HG02943 (cell line): ENCODE data around the gene ABLIM1.
A peak's percentile ranks its signal among the peaks of the same experiment; 100 is the strongest.

Source experiments
- ATAC-seq: cut with Tn5 transposase; IDR thresholded peaks from one replicate; pipeline ENCODE4 v1.9.1; 2021; ENCODE audit warnings: mild to moderate bottlenecking, low read depth, moderate library complexity; ENCODE audit not compliant: unreplicated experiment

Gene ABLIM1

DNA sequence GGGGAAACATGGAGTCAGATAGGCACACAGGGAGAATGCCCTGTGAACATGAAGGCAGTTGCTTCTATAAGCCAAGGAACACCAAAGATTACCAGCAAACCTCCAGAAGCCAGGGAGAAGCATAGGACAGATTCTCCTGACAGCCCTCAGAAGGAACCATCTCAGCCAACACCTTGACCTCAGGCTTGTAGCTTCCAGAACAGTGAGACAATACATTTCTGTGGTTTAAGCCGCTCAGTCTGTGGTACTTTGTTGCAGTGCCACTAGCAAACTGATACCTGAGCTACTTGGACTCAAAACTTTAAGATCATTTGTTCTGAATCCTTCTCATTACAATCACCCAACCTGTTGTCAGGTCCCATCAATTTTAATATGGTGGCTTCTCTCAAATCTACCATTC, 31.2 kb downstream of the ABLIM1 start:
- no peak for ATAC-seq

DNA sequence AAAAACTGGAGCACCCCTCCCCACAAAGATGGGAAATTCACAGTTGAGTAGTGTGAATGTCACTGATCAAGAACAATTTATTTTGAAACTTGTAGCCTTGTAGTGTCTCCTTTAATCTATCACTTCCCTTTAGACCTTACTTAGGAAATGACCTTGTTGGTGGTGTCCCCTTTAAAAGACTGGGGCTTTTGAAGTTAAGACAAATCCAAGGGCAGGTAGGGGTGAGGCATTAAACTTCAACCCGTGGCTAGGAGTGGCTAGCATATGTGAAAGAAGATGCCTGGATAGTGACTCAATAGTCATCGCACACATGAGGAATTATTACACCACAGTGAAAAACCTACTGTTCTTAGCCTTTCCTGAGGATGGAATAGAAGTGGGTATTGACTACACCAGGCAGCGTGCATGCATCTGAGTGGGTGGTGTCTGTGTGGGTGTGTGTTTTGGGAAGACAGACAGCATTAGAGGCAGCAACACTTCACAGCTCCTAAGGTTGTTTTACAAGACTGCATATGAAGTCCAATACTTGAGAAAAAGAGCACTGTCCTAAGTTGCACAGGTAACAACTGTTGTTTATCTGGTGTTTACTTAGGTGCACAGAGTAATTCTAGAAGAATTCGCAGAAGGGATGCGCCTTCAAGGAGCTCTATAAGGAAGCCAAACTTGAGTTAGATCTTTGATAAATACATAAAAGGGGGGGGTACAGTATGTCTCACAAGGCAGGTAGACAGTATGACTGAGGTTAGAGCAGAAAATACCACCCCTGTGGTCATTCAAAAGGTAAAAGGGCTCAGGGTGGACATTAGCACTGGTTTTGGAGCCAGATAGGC, 32.9 kb downstream of the ABLIM1 start:
- no peak for ATAC-seq

GRCh38 chr10:114624422-114624821, 33.7 kb downstream of the ABLIM1 start:
- ATAC-seq, result no peak

- ATAC-seq, result no peak
Measured at GRCh38 chr10:114623661-114624294, 34.3 kb downstream of the ABLIM1 start.

- no peak for ATAC-seq
Measured at GRCh38 chr10:114623155-114623554, 34.9 kb downstream of the ABLIM1 start.

DNA sequence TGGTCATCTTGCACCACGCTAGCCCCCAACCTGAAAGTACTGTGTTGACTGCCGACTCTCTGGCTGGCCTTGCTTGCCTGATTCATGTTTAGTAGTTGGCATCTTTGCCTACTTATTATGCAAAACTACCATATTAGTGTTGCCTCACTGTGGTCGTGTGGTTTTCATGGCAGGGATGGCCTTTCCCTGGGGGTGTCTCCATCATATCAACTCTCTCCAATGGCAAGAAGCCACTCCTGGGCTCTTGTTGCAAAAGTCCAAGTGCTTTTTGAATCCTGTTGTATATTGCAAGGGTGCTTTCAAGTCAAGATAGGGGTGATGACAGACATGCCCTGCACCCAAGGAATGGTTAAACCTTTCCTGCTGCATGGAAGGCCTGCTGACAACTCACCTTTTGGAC, 39.4 kb downstream of the ABLIM1 start:
- no peak for ATAC-seq

- no peak for ATAC-seq
Measured at GRCh38 chr10:114616516-114616915, 41.6 kb downstream of the ABLIM1 start.

- ATAC-seq, result no peak
Measured at GRCh38 chr10:114616103-114616502, 42.0 kb downstream of the ABLIM1 start.

- peak; percentile 91 for ATAC-seq
Measured at GRCh38 chr10:114615600-114616007, 42.5 kb downstream of the ABLIM1 start.

DNA sequence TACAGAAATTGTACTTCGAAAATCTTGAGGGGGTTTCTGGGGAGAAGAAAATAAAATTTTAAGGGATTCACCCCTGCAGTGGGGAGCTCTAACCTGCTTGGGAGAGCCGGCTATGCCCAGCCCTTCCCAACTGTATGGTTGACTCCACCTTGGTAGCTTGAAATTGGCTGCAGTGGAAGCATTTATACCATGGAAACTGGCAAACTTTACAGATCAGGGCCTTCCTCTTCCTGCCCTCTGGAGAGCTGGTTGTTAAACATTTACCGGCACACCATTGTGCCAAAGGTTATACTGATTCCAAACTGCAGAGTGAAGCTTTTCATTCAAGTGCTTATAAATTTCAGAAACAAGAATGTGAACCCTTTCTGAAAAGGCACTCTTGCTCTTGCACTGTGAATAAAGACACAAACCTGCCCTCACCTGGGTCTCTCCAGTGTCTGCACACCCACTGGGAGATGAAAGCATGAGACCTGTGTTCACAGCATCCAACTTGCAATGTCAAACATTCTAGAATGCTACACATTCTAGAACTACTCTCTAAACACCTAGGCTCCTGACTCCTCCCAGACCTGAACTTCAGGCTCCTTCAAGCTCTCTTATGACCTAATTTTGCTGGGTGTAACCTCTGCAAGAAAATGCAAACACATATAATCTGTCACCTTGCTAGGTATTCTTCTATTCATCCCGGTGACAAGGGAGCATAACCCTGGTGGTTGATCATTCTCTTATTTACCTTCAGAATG, 44.7 kb downstream of the ABLIM1 start:
- ATAC-seq, result no peak

- ATAC-seq, result no peak
Measured at GRCh38 chr10:114611617-114612016, 46.5 kb downstream of the ABLIM1 start.

DNA sequence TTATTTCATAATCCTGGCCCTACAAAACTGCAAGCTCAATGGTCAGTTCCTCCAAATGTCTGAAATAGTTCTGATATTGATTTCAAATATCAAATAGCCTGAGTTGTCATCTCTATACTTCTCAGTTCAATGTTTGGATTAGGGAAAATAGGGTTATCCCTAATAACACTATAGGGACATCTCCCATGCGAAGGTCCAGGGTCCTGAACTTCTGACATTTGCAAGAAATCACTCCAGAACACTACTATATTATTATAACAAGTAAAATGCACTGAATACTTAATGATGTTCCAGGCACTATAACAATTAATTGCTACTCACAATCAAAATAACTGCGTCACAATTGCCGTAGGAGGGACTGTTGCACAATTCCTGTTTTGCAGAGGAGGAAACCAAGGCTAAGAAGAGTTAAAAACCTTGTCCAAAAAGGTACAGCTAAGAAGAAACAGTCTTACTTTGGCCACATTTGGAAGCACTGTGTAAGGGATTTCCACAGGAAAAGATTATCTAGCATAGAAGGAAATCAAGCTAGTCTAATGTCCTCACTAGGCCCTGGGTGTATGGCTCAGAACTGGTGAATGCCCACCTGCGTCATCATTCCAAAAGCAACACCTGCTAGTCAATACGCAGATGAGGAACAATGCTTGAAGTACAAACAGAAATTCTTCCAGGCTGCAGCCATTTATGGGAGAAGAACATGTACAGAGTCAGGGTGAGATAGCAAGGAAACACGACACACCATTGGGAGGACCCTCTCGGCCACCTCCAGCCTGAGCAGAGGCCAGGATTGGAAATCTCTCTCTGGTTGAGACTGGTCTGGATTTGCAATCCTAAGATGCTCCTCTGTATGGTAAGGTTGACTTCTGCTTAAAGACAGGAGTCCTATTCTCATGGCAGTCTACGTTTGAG, 48.3 kb downstream of the ABLIM1 start:
- no peak for ATAC-seq

DNA sequence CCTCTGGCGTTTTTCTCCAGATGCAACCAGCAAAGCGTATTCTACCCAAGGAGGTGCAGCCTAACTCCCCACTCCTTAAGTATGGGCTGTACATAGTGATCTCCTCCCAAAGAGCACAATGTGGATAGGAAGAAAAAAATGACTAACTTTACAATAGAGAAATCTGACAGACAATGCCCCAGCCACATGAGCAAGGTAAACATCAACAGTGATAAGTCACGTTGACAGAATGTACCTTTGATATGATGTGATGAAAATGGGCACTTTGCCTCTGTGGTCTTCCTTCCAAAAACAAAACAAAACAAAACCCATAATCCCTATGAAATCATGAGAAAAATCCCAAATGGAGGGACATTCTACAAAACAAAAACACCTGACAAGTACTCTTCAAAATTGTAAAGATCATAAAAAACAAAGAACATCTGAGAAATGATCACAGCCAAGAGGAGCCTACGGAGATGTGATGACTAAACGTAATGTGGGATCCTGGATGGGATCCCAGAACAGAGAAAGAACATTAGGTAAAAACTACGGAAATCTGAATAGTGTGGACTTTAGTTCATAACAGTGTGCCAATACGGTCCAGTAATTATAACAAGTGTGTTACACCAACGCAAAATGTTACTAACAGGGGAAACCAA, 50.6 kb downstream of the ABLIM1 start:
- ATAC-seq, result no peak

GRCh38 chr10:114605155-114605797, 52.8 kb downstream of the ABLIM1 start:
- no peak for ATAC-seq

DNA sequence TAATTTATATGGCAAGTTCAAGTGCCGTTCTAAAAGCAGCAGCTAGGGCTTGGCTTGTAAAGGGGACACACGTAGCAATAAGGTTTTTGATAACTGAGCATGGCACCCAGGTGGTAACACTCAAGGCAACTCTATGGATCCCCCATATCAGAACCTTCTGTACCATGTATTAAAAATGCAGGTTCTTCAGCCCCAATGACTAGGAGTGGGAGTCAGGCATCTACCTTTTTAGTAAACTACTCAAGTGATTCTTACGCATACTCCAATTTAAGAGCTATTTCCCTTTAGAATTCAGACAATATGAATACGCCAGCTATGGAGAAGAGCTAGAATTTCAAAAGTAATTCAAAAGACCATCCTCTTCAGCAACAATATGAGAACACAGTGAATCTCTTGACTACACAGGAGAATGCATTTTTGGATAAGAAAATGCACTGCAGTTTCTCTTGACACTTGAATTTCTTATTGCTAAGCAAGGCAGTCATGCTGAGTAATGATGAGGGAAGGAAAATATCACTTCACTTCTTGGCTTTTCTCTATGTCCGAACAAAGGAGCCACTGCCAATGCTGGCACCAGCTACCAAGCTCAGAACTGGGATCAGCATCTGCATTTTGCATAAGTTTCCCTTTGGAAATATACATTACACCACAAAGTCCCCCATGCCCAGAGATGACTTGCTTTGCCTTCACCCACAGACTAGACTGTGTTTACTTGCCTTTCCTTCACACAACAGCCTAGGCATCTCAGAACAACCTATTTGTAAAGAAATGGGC, 53.5 kb downstream of the ABLIM1 start:
- ATAC-seq, result no peak

GRCh38 chr10:114603948-114604347, 54.1 kb downstream of the ABLIM1 start:
- no peak for ATAC-seq

GRCh38 chr10:114603303-114603702, 54.8 kb downstream of the ABLIM1 start:
- no peak for ATAC-seq

- no peak for ATAC-seq
Measured at GRCh38 chr10:114600057-114600456, 58.0 kb downstream of the ABLIM1 start.

GRCh38 chr10:114596793-114597192, 61.3 kb downstream of the ABLIM1 start:
- ATAC-seq, result no peak
